ENCODE measurements around the gene NBPF19. TPM values are rescaled to one million over a fixed set of nuclear protein-coding genes. Genes with fewer than 3 reads are reported as not detected.
"Not testable (repeated sequence)": the region's sequence is repeated elsewhere in the genome, so short reads cannot be mapped to it uniquely, and the experiment has no call there.

Gene NBPF19, protein sequence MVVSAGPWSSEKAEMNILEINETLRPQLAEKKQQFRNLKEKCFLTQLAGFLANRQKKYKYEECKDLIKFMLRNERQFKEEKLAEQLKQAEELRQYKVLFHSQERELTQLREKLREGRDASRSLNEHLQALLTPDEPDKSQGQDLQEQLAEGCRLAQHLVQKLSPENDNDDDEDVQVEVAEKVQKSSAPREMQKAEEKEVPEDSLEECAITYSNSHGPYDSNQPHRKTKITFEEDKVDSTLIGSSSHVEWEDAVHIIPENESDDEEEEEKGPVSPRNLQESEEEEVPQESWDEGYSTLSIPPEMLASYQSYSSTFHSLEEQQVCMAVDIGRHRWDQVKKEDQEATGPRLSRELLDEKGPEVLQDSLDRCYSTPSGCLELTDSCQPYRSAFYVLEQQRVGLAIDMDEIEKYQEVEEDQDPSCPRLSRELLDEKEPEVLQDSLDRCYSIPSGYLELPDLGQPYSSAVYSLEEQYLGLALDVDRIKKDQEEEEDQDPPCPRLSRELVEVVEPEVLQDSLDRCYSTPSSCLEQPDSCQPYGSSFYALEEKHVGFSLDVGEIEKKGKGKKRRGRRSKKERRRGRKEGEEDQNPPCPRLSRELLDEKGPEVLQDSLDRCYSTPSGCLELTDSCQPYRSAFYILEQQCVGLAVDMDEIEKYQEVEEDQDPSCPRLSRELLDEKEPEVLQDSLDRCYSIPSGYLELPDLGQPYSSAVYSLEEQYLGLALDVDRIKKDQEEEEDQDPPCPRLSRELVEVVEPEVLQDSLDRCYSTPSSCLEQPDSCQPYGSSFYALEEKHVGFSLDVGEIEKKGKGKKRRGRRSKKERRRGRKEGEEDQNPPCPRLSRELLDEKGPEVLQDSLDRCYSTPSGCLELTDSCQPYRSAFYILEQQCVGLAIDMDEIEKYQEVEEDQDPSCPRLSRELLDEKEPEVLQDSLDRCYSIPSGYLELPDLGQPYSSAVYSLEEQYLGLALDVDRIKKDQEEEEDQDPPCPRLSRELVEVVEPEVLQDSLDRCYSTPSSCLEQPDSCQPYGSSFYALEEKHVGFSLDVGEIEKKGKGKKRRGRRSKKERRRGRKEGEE (N-terminal part only)
- total RNA-seq (2016; rRNA removed; fragmentation: Illumina TruSeq; extraction: Trizol) = 1.5 and 3.2 TPM in 2 replicates
- 0.91 and 0.97 TPM in 2 replicates for total RNA-seq (2016; cell fraction: cytosol; rRNA removed; fragmentation: Illumina TruSeq; extraction: Trizol; ENCODE audit: low read depth)
- 2.0 and 3.0 TPM in 2 replicates for total RNA-seq (2016; cell fraction: insoluble cytoplasmic fraction; rRNA removed; fragmentation: Illumina TruSeq; extraction: Trizol)
- 1.1 and 1.7 TPM in 2 replicates for total RNA-seq (2016; cell fraction: membrane; rRNA removed; fragmentation: Illumina TruSeq; extraction: Trizol)
- 7.2 and 8.2 TPM in 2 replicates for total RNA-seq (2016; cell fraction: nucleus; rRNA removed; fragmentation: Illumina TruSeq; extraction: Trizol)
- polyA plus RNA-seq (2011; rRNA removed) = 2.0 TPM in 2 replicates
- 0.90 and 1.6 TPM in 2 replicates for polyA plus RNA-seq (2011; cell fraction: cytosol; rRNA removed)
- 3.4 and 4.7 TPM in 2 replicates for polyA plus RNA-seq (2011; cell fraction: nucleus; rRNA removed)
- polyA plus RNA-seq (2012) = 2.3 and 2.8 TPM in 2 replicates
- 0.18 and 0.26 TPM in 2 replicates for polyA plus RNA-seq (2016; cell fraction: cytosol; fragmentation: Illumina TruSeq; extraction: Trizol; ENCODE audit: low read depth)
- 1.1 and 1.2 TPM in 2 replicates for polyA plus RNA-seq (2016; cell fraction: insoluble cytoplasmic fraction; fragmentation: Illumina TruSeq; extraction: Trizol; ENCODE audit: low read depth)
- 0.48 and 0.64 TPM in 2 replicates for polyA plus RNA-seq (2016; cell fraction: membrane; fragmentation: Illumina TruSeq; extraction: Trizol; ENCODE audit: low read depth)
- polyA plus RNA-seq (2016; cell fraction: nucleus; fragmentation: Illumina TruSeq; extraction: Trizol; ENCODE audit: insufficient read depth, low read depth) = 5.9 and 6.4 TPM in 2 replicates
- polyA minus RNA-seq (2011; rRNA and poly(A)+ RNA removed; ENCODE audit: low replicate concordance) = 2.1 and 12.3 TPM in 2 replicates
- polyA minus RNA-seq (2011; cell fraction: cytosol; rRNA and poly(A)+ RNA removed) = 0.89 and 1.1 TPM in 2 replicates
- 13.5 and 18.4 TPM in 2 replicates for polyA minus RNA-seq (2011; cell fraction: nucleus; rRNA and poly(A)+ RNA removed)
- percentile 49 among the genes with signal in this experiment for Bru-seq, nascent RNA
- percentile 42 among the genes with signal in this experiment for BruChase-seq, experiment 1, labeled RNA remaining after a 6-hour chase
- BruChase-seq, experiment 2, labeled RNA remaining after a 2-hour chase = percentile 44 among the genes with signal in this experiment
- long read RNA-seq, experiment 1, partial matches to known transcripts = 2 of 4 reads
- long read RNA-seq, experiment 1, other reads (novel, unspliced or antisense) = 2 of 4 reads
- long read RNA-seq, experiment 2, partial matches to known transcripts = 2 of 4 reads
- long read RNA-seq, experiment 2, other reads (novel, unspliced or antisense) = 2 of 4 reads

DNA sequence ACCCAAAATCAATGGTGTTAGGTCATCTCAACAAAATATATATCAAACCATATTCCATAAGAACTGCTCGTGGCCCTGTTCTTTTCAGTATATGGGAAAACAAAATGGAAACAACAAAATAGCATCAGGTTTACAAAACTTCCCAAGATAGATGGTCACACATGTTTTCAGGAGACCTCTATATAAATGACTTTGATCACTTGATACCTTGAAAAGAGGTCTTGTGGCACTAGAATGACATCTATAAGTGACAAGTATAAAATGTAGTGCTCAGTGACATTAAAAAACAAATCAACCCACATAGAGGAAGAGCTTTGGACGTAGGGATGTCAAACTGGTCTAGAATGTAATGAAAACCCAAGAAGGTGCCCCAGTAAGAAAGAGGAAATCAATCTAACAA lies at the start of gene NBPF19:
TSS of gene NBPF19 (plus strand) at position 301 of the 400 bp plus-strand sequence. CDS start 888 bp downstream, outside the sequence.
- intact Hi-C loops (cut with micrococcal nuclease; ENCODE audit: unreplicated experiment); H3K4me2 ChIP-seq (ENCODE audit: low read depth, low read length); H3K4me1 ChIP-seq (ENCODE audit: insufficient read depth, low read length); H3K79me2 ChIP-seq (ENCODE audit: insufficient read depth, low read length); H2AFZ ChIP-seq (ENCODE audit: low read length); H3K36me3 ChIP-seq (replicated peaks in 1 of 2; ENCODE audit: control insufficient read depth in 1 of 2, insufficient read depth in 2 of 2, low read length in 2 of 2); POLR2A ChIA-PET; H3K27ac ChIP-seq (ENCODE audit: extremely low read length, insufficient read depth, low read length); H3K9me3 ChIP-seq (ENCODE audit: low read length); FAIRE-seq; H4K20me1 ChIP-seq (ENCODE audit: insufficient read depth, low read length); BruUV-seq (replicated peaks); ATAC-seq; CTCF ChIA-PET (ENCODE audit: low intra/inter-chr PET ratio, low total read pairs); H3K9ac ChIP-seq (ENCODE audit: insufficient read depth, low read depth, low read length); H3K27me3 ChIP-seq (ENCODE audit: control insufficient read depth in 1 of 2, insufficient read depth in 2 of 2, low read length in 2 of 2); DNase-seq (ENCODE audit: low spot score); in situ Hi-C loops (cut with HindIII; ENCODE audit: extremely low pct_ligation_motif_present, low pct_unique_long_range_greater_than_20kb); H3K4me3 ChIP-seq (replicated peaks in 1 of 3; ENCODE audit: insufficient read depth in 1 of 3, low read depth in 2 of 3, low read length in 3 of 3): not testable (repeated sequence)
- 88% methylated on average over 1 of the region's 2 CpGs for WGBS (ENCODE audit: low lambda C conversion rate)
